ENCODE data around the gene TSPYL1. TPM values are rescaled to one million over a fixed set of nuclear protein-coding genes. Genes with fewer than 3 reads are reported as not detected.
A peak's percentile ranks its signal among the peaks of the same experiment; 100 is the strongest.
"Not testable (repeated sequence)": the region's sequence is repeated elsewhere in the genome, so short reads cannot be mapped to it uniquely, and the experiment has no call there.

Gene TSPYL1
- total RNA-seq: 54.9 and 65.7 TPM in 2 replicates

- DNase-seq (ENCODE audit: low read depth in 2 of 2): peak; percentile 95 to 98
Measured at GRCh38 chr6:116279232-116280160, at the start of gene TSPYL1. Gene TSPYL1, minus strand, starts transcription at chr6:116279930. Its CDS starts 100 bp downstream, at chr6:116279830.

- DNase-seq (ENCODE audit: low read depth in 2 of 2): no peak
Measured at GRCh38 chr6:116329156-116329555, 49.4 kb upstream of the TSPYL1 start.

- DNase-seq (ENCODE audit: low read depth in 2 of 2): no peak
Measured at GRCh38 chr6:116328528-116328903, 48.8 kb upstream of the TSPYL1 start.

GRCh38 chr6:116327803-116328527 is 48.2 kb upstream of the TSPYL1 start:
- peak in 1 of 2 donors; percentile 23 for DNase-seq (ENCODE audit: low read depth in 2 of 2)

GRCh38 chr6:116326996-116327395 is 47.3 kb upstream of the TSPYL1 start:
- DNase-seq (ENCODE audit: low read depth in 2 of 2): no peak

- DNase-seq (ENCODE audit: low read depth in 2 of 2): no peak
Measured at GRCh38 chr6:116326181-116326671, 46.5 kb upstream of the TSPYL1 start.

- not testable (repeated sequence) for DNase-seq (ENCODE audit: low read depth in 2 of 2)
Measured at GRCh38 chr6:116325634-116326132, 46.0 kb upstream of the TSPYL1 start.

GRCh38 chr6:116323863-116324262 is 44.1 kb upstream of the TSPYL1 start:
- DNase-seq (ENCODE audit: low read depth in 2 of 2): no peak

GRCh38 chr6:116321933-116322332 is 42.2 kb upstream of the TSPYL1 start:
- DNase-seq (ENCODE audit: low read depth in 2 of 2): not testable (repeated sequence)

- no peak for DNase-seq (ENCODE audit: low read depth in 2 of 2)
Measured at GRCh38 chr6:116316772-116317467, 37.2 kb upstream of the TSPYL1 start.

GRCh38 chr6:116314878-116315277 is 35.1 kb upstream of the TSPYL1 start:
- DNase-seq (ENCODE audit: low read depth in 2 of 2): peak in 1 of 2 donors; percentile 2

GRCh38 chr6:116314218-116314617 is 34.5 kb upstream of the TSPYL1 start:
- DNase-seq (ENCODE audit: low read depth in 2 of 2): peak in 1 of 2 donors; percentile 24

- DNase-seq (ENCODE audit: low read depth in 2 of 2): no peak
Measured at GRCh38 chr6:116313101-116313776, 33.5 kb upstream of the TSPYL1 start.

GRCh38 chr6:116309657-116310056 is 29.9 kb upstream of the TSPYL1 start:
- DNase-seq (ENCODE audit: low read depth in 2 of 2): no peak

GRCh38 chr6:116309001-116309400 is 29.3 kb upstream of the TSPYL1 start:
- no peak for DNase-seq (ENCODE audit: low read depth in 2 of 2)

GRCh38 chr6:116307633-116308032 is 27.9 kb upstream of the TSPYL1 start:
- no peak for DNase-seq (ENCODE audit: low read depth in 2 of 2)

- no peak for DNase-seq (ENCODE audit: low read depth in 2 of 2)
Measured at GRCh38 chr6:116307001-116307400, 27.3 kb upstream of the TSPYL1 start.

- no peak for DNase-seq (ENCODE audit: low read depth in 2 of 2)
Measured at GRCh38 chr6:116304538-116305097, 24.9 kb upstream of the TSPYL1 start.

GRCh38 chr6:116301104-116301503 is 21.4 kb upstream of the TSPYL1 start:
- no peak for DNase-seq (ENCODE audit: low read depth in 2 of 2)

GRCh38 chr6:116300566-116300965 is 20.8 kb upstream of the TSPYL1 start:
- DNase-seq (ENCODE audit: low read depth in 2 of 2): no peak

- no peak for DNase-seq (ENCODE audit: low read depth in 2 of 2)
Measured at GRCh38 chr6:116298973-116299372, 19.2 kb upstream of the TSPYL1 start.

All from dermis microvascular lymphatic vessel endothelial cell (primary cell).